Keratinocyte (primary cell): ENCODE data around the gene PLCD4. TPM values are rescaled to one million over a fixed set of nuclear protein-coding genes. Genes with fewer than 3 reads are reported as not detected.
A peak's percentile ranks its signal among the peaks of the same experiment; 100 is the strongest.

ENCODE experiments used
- DNase-seq: peaks from one replicate; pipeline ENCODE4 v3.0.0-alpha.2; 2011; ENCODE audit warnings: low read depth, missing footprints, low spot score
- FAIRE-seq: peaks from 2 replicates; lab custom pipeline; 2011; peaks lifted over from hg19 to GRCh38; lab: Jason Lieb, UNC
- H2AFZ ChIP-seq: 2 replicates; pipeline ENCODE4 v1.6.0; 2012; ENCODE audit warnings: low read length, control low read depth, inconsistent platforms; ENCODE audit not compliant: control insufficient read depth
- H3K27ac ChIP-seq: 2 replicates; pipeline ENCODE4 v1.5.1; 2011; ENCODE audit warnings: low read length; ENCODE audit not compliant: control insufficient read depth, insufficient read depth
- H3K27me3 ChIP-seq: 3 replicates; pipeline ENCODE4 v1.6.0; 2011; ENCODE audit warnings: low read length; ENCODE audit not compliant: control insufficient read depth, insufficient read depth; ENCODE audit errors: extremely low read depth
- H3K36me3 ChIP-seq, 2 experiments: 2 replicates in 1 of 2; 3 replicates in 1 of 2; pipeline ENCODE4 v1.5.1; 2011; ENCODE audit warnings: low read length in 2 of 2, mild to moderate bottlenecking in 1 of 2; ENCODE audit not compliant: control insufficient read depth in 2 of 2, insufficient read depth in 2 of 2; ENCODE audit errors: extremely low read depth in 1 of 2
- H3K4me1 ChIP-seq: 3 replicates; pipeline ENCODE4 v1.5.1; 2011; ENCODE audit warnings: low read length; ENCODE audit not compliant: control insufficient read depth, insufficient read depth; ENCODE audit errors: extremely low read depth
- H3K4me2 ChIP-seq: 3 replicates; pipeline ENCODE4 v1.6.0; 2011; ENCODE audit warnings: low read depth, low read length; ENCODE audit not compliant: control insufficient read depth, insufficient read depth; ENCODE audit errors: extremely low read depth
- H3K4me3 ChIP-seq, 3 experiments: fragments of 200-600 bp in 1 of 3; sonication (generic) in 1 of 3; 2 replicates in 2 of 3; 3 replicates in 1 of 3; pipeline ENCODE4 v1.5.1; 2011 to 2016; ENCODE audit warnings: low read length in 3 of 3, mild to moderate bottlenecking in 3 of 3, control low read depth in 2 of 3, inconsistent platforms in 1 of 3, low read depth in 1 of 3, mixed read lengths in 1 of 3, mixed run types in 1 of 3, moderate library complexity in 1 of 3; ENCODE audit not compliant: control insufficient read depth in 2 of 3, insufficient read depth in 2 of 3; ENCODE audit errors: extremely low read depth in 1 of 3
- H3K79me2 ChIP-seq: 2 replicates; pipeline ENCODE4 v1.6.0; 2012; ENCODE audit warnings: low read length; ENCODE audit not compliant: control insufficient read depth, insufficient read depth
- H3K9ac ChIP-seq: 3 replicates; pipeline ENCODE4 v1.6.0; 2011; ENCODE audit warnings: low read length; ENCODE audit not compliant: control insufficient read depth, insufficient read depth; ENCODE audit errors: extremely low read depth
- H3K9me1 ChIP-seq: 3 replicates; pipeline ENCODE4 v1.6.0; 2011; ENCODE audit warnings: low read length; ENCODE audit not compliant: control insufficient read depth, insufficient read depth; ENCODE audit errors: extremely low read depth
- H3K9me3 ChIP-seq: 2 replicates; pipeline ENCODE4 v1.5.1; 2012; ENCODE audit warnings: low read depth, low read length; ENCODE audit not compliant: control insufficient read depth
- H4K20me1 ChIP-seq: 3 replicates; pipeline ENCODE4 v1.6.0; 2011; ENCODE audit warnings: low read length; ENCODE audit not compliant: control insufficient read depth, insufficient read depth; ENCODE audit errors: extremely low read depth
- CTCF ChIP-seq, 3 experiments: IDR thresholded peaks in 1 of 3; conservative IDR thresholded peaks in 1 of 3; optimal IDR thresholded peaks in 1 of 3; 2 replicates in 2 of 3; 3 replicates in 1 of 3; pipeline versions ENCODE3 to v1.5.1; 2011; ENCODE audit warnings: low read length in 3 of 3, mild to moderate bottlenecking in 3 of 3, moderate library complexity in 2 of 3, control low read depth in 1 of 3, inconsistent platforms in 1 of 3; ENCODE audit not compliant: insufficient read depth in 2 of 3; ENCODE audit errors: extremely low read depth in 1 of 3
- EZH2 ChIP-seq: IDR thresholded peaks from one replicate; pipeline ENCODE4 v1.6.1; 2012; ENCODE audit warnings: inconsistent platforms, mild to moderate bottlenecking, low read length, moderate library complexity
- dilution Hi-C: fragments of 300-500 bp; cut with MboI; formaldehyde crosslinking; loops from one replicate; pipeline ENCODE4 v1.7.0; 2020; ENCODE audit warnings: low sequenced_read_pairs; ENCODE audit not compliant: extremely low pct_ligation_motif_present
- polyA plus RNA-seq, 5 experiments: library from polyadenylated mRNA; depleted of rRNA in 3 of 5; stranded (reverse) in 3 of 5; stranded (forward) in 1 of 5; unstranded in 1 of 5; fragments of >200 nt; gene quantifications; 1 replicate in 1 of 5; 2 replicates in 3 of 5; 3 replicates in 1 of 5; pipeline versions ENCODE4 v1.2.1 to v1.2.3, GENCODE V29; 2011 to 2012; ENCODE audit warnings: missing spikeins in 2 of 5, low read depth in 1 of 5, low replicate concordance in 1 of 5

Gene PLCD4
- polyA plus RNA-seq, 1 donor (not counting 4 experiments of a cell fraction or from before 2014, with no cell fraction given) = 15.3 TPM

- Histone ChIP-seq H3K4me1 (peaks cover 12% of the 10 kb centered on the region), H4K20me1 (no peaks in the 10 kb centered on the region), H3K4me2 (peak overlapping the region; percentile 80), H3K9me3 (no peaks in the 10 kb centered on the region), H3K4me3 (peak overlapping the region; percentile 70 to 97 (median 82)), H3K9ac (peak overlapping the region; percentile 84), H3K9me1 (no peaks in the 10 kb centered on the region), H3K36me3 (peaks cover 15 to 23% of the 10 kb centered on the region in 2 experiments), H3K27me3 (no peaks in the 10 kb centered on the region), H3K27ac (peak overlapping the region; percentile 78), H2AFZ (peak overlapping the region; percentile 91), H3K79me2 (peaks cover 26% of the 10 kb centered on the region)
- dilution Hi-C loops = no loop called here
- no peak for TF ChIP-seq CTCF (optimal IDR thresholded peaks at IDR 0.05 in 1 of 3, IDR thresholded peaks at IDR 0.05 in 1 of 3, conservative IDR thresholded peaks at IDR 0.05 in 1 of 3; ENCODE audit: extremely low read depth in 1 of 3, insufficient read depth in 2 of 3, low read length in 3 of 3)
- no peak for TF ChIP-seq EZH2
- DNase-seq (no peak), FAIRE-seq (no peak)
These were observed 63.5 kb downstream of the PLCD4 start for GRCh38 chr2:218671097-218671653.

- peak within 1 kb of the TSS; percentile 78 for H3K27ac ChIP-seq
- H3K27me3 ChIP-seq = no peaks in the 10 kb centered on the region
- no peaks in the 10 kb centered on the region for H3K9me1 ChIP-seq
- H3K4me1 ChIP-seq = peaks cover 12% of the 10 kb centered on the region
- peak within 1 kb of the TSS; percentile 80 for H3K4me2 ChIP-seq
- TF ChIP-seq EZH2 = no peak
- TF ChIP-seq CTCF (optimal IDR thresholded peaks at IDR 0.05 in 1 of 3, IDR thresholded peaks at IDR 0.05 in 1 of 3, conservative IDR thresholded peaks at IDR 0.05 in 1 of 3; ENCODE audit: extremely low read depth in 1 of 3, insufficient read depth in 2 of 3, low read length in 3 of 3) = no peak
- H3K4me3 ChIP-seq = peak within 1 kb of the TSS; percentile 70 to 97 (median 82)
- DNase-seq (no peak), FAIRE-seq (peak; percentile 78)
- no peaks in the 10 kb centered on the region for H3K9me3 ChIP-seq
- dilution Hi-C loops = no loop called here
- peaks cover 26% of the 10 kb centered on the region for H3K79me2 ChIP-seq
- no peaks in the 10 kb centered on the region for H4K20me1 ChIP-seq
- peak within 1 kb of the TSS; percentile 91 for H2AFZ ChIP-seq
- peaks cover 12 to 23% of the 10 kb centered on the region in 2 experiments for H3K36me3 ChIP-seq
- H3K9ac ChIP-seq = peak within 1 kb of the TSS; percentile 84
These were observed 64.2 kb downstream of the PLCD4 start, which contains the start of the genes RNF25 and STK36 for GRCh38 chr2:218671654-218672566. Gene RNF25, minus strand, starts transcription at chr2:218672002. Its CDS starts 32 bp downstream, at chr2:218671970. Gene STK36, plus strand, starts transcription at chr2:218672086. Its CDS starts 744 bp downstream, at chr2:218672830.
